Measurements from ENCODE around the gene RC3H1.

The RC3H1 gene

GRCh38 chr1:173963477-173963876 is 58.7 kb downstream of the RC3H1 start:
- TF ChIP-seq SIN3A (IDR thresholded peaks at IDR 0.05; ENCODE audit: borderline replicate concordance, insufficient read depth, low read length) (no peak), TAF1 (IDR thresholded peaks at IDR 0.05; ENCODE audit: borderline replicate concordance, insufficient read depth, low read length) (no peak), FOXP2 (optimal IDR thresholded peaks at IDR 0.05; ENCODE audit: borderline replicate concordance, extremely low read depth, extremely low read length, insufficient read depth) (no peak), POLR2AphosphoS5 (IDR thresholded peaks at IDR 0.05; ENCODE audit: low read depth, low read length) (no peak), REST (IDR thresholded peaks at IDR 0.05; ENCODE audit: insufficient read depth in 1 of 2, low read depth in 2 of 2, low read length in 2 of 2) (no peak)

- TF ChIP-seq POLR2AphosphoS5 (IDR thresholded peaks at IDR 0.05; ENCODE audit: low read depth, low read length), result no peak
- no peak for TF ChIP-seq SIN3A (IDR thresholded peaks at IDR 0.05; ENCODE audit: borderline replicate concordance, insufficient read depth, low read length)
- TF ChIP-seq FOXP2 (optimal IDR thresholded peaks at IDR 0.05; ENCODE audit: borderline replicate concordance, extremely low read depth, extremely low read length, insufficient read depth), result no peak
- TF ChIP-seq TAF1 (IDR thresholded peaks at IDR 0.05; ENCODE audit: borderline replicate concordance, insufficient read depth, low read length), result no peak
- TF ChIP-seq REST (IDR thresholded peaks at IDR 0.05; ENCODE audit: insufficient read depth in 1 of 2, low read depth in 2 of 2, low read length in 2 of 2), result no peak
Observed at GRCh38 chr1:173960625-173961024, 61.5 kb downstream of the RC3H1 start.

GRCh38 chr1:173954179-173954578 is 68.0 kb downstream of the RC3H1 start:
- no peak for TF ChIP-seq FOXP2 (optimal IDR thresholded peaks at IDR 0.05; ENCODE audit: borderline replicate concordance, extremely low read depth, extremely low read length, insufficient read depth)
- TF ChIP-seq TAF1 (IDR thresholded peaks at IDR 0.05; ENCODE audit: borderline replicate concordance, insufficient read depth, low read length), result no peak
- no peak for TF ChIP-seq SIN3A (IDR thresholded peaks at IDR 0.05; ENCODE audit: borderline replicate concordance, insufficient read depth, low read length)
- no peak for TF ChIP-seq POLR2AphosphoS5 (IDR thresholded peaks at IDR 0.05; ENCODE audit: low read depth, low read length)
- TF ChIP-seq REST (IDR thresholded peaks at IDR 0.05; ENCODE audit: insufficient read depth in 1 of 2, low read depth in 2 of 2, low read length in 2 of 2), result no peak

GRCh38 chr1:173948594-173948993 is 73.6 kb downstream of the RC3H1 start:
- no peak for TF ChIP-seq REST (IDR thresholded peaks at IDR 0.05; ENCODE audit: insufficient read depth in 1 of 2, low read depth in 2 of 2, low read length in 2 of 2)
- TF ChIP-seq POLR2AphosphoS5 (IDR thresholded peaks at IDR 0.05; ENCODE audit: low read depth, low read length), result no peak
- TF ChIP-seq FOXP2 (optimal IDR thresholded peaks at IDR 0.05; ENCODE audit: borderline replicate concordance, extremely low read depth, extremely low read length, insufficient read depth), result no peak
- no peak for TF ChIP-seq TAF1 (IDR thresholded peaks at IDR 0.05; ENCODE audit: borderline replicate concordance, insufficient read depth, low read length)
- no peak for TF ChIP-seq SIN3A (IDR thresholded peaks at IDR 0.05; ENCODE audit: borderline replicate concordance, insufficient read depth, low read length)

All from PFSK-1 (cell line).